ENCODE results near the gene NAT14.

Gene NAT14

GRCh38 chr19:55459950-55460657 lies 24.9 kb upstream of the NAT14 start:
- peak overlapping the region; percentile 93 for H3K4me3 ChIP-seq (ENCODE audit: low read depth, low read length)
- in situ Hi-C loops (cut with HindIII; ENCODE audit: low sequenced_read_pairs) = no loop called here
- no peak for DNase-seq (ENCODE audit: low read depth)
- no peak for TF ChIP-seq CTCF (IDR thresholded peaks at IDR 0.05; ENCODE audit: low read depth, low read length, missing control alignments)

- in situ Hi-C loops (cut with HindIII; ENCODE audit: low sequenced_read_pairs) = no loop called here
- no peak for DNase-seq (ENCODE audit: low read depth)
- peak overlapping the region; percentile 93 for H3K4me3 ChIP-seq (ENCODE audit: low read depth, low read length)
- TF ChIP-seq CTCF (IDR thresholded peaks at IDR 0.05; ENCODE audit: low read depth, low read length, missing control alignments) = no peak
Measured at GRCh38 chr19:55460670-55461258, 24.2 kb upstream of the NAT14 start.

- in situ Hi-C loops (cut with HindIII; ENCODE audit: low sequenced_read_pairs) = no loop called here
- DNase-seq (ENCODE audit: low read depth) = peak; percentile 99
- TF ChIP-seq CTCF (IDR thresholded peaks at IDR 0.05; ENCODE audit: low read depth, low read length, missing control alignments) = no peak
- peak within 1 kb of the TSS; percentile 93 for H3K4me3 ChIP-seq (ENCODE audit: low read depth, low read length)
Measured at GRCh38 chr19:55461259-55461973, 23.6 kb upstream of the NAT14 start, which contains the start of gene ISOC2. Gene ISOC2 (minus strand): TSS chr19:55461642. CDS start chr19:55456486, 5,156 bp downstream.

GRCh38 chr19:55461974-55462626 lies 22.9 kb upstream of the NAT14 start:
- peak overlapping the region; percentile 51 for H3K4me3 ChIP-seq (ENCODE audit: low read depth, low read length)
- TF ChIP-seq CTCF (IDR thresholded peaks at IDR 0.05; ENCODE audit: low read depth, low read length, missing control alignments) = no peak
- in situ Hi-C loops (cut with HindIII; ENCODE audit: low sequenced_read_pairs) = no loop called here
- DNase-seq (ENCODE audit: low read depth) = no peak

GRCh38 chr19:55462722-55463121 lies 22.3 kb upstream of the NAT14 start:
- no peak overlapping the region for H3K4me3 ChIP-seq (ENCODE audit: low read depth, low read length)
- in situ Hi-C loops (cut with HindIII; ENCODE audit: low sequenced_read_pairs) = no loop called here
- TF ChIP-seq CTCF (IDR thresholded peaks at IDR 0.05; ENCODE audit: low read depth, low read length, missing control alignments) = no peak

GRCh38 chr19:55463583-55464031 lies 21.4 kb upstream of the NAT14 start:
- no peak for DNase-seq (ENCODE audit: low read depth)
- no peak overlapping the region for H3K4me3 ChIP-seq (ENCODE audit: low read depth, low read length)
- in situ Hi-C loops (cut with HindIII; ENCODE audit: low sequenced_read_pairs) = no loop called here
- no peak for TF ChIP-seq CTCF (IDR thresholded peaks at IDR 0.05; ENCODE audit: low read depth, low read length, missing control alignments)

More at GRCh38 chr19:55462722-55463121, 22.3 kb upstream of the NAT14 start:
- no peak for DNase-seq (ENCODE audit: low read depth)
